NCI-H2081 treated with DMSO at 0.1 percent for 48 hours (cell line): Measurements from ENCODE around the gene ABCD3.
"Not testable (repeated sequence)": the region's sequence is repeated elsewhere in the genome, so short reads cannot be mapped to it uniquely, and the experiment has no call there.

Source experiments
- DNase-seq: peaks from one replicate; lab custom pipeline; 2025; lab: John Stamatoyannopoulos, UW

Gene ABCD3

GRCh38 chr1:94550800-94551241, 132.6 kb downstream of the ABCD3 start:
- DNase-seq = no peak

- no peak for DNase-seq
Observed at GRCh38 chr1:94551449-94551848, 133.3 kb downstream of the ABCD3 start.

GRCh38 chr1:94552071-94552586, 133.9 kb downstream of the ABCD3 start:
- no peak for DNase-seq

- no peak for DNase-seq
Observed at GRCh38 chr1:94553323-94553730, 135.1 kb downstream of the ABCD3 start.

GRCh38 chr1:94553931-94554330, 135.7 kb downstream of the ABCD3 start:
- no peak for DNase-seq

- DNase-seq = no peak
Observed at GRCh38 chr1:94554580-94554979, 136.4 kb downstream of the ABCD3 start.

- DNase-seq = no peak
Observed at GRCh38 chr1:94555091-94555490, 136.9 kb downstream of the ABCD3 start.

GRCh38 chr1:94559921-94560320, 141.7 kb downstream of the ABCD3 start:
- DNase-seq = no peak

- no peak for DNase-seq
Observed at GRCh38 chr1:94560333-94560732, 142.1 kb downstream of the ABCD3 start.

- DNase-seq = no peak
Observed at GRCh38 chr1:94562519-94563260, 144.5 kb downstream of the ABCD3 start.

- no peak for DNase-seq
Observed at GRCh38 chr1:94565901-94566300, 147.7 kb downstream of the ABCD3 start.

- not testable (repeated sequence) for DNase-seq
Observed at GRCh38 chr1:94566436-94566835, 148.2 kb downstream of the ABCD3 start.

GRCh38 chr1:94567975-94568607, 149.9 kb downstream of the ABCD3 start:
- DNase-seq = not testable (repeated sequence)
